K562 (cell line): ENCODE results near the gene PFKFB2. TPM values are rescaled to one million over a fixed set of nuclear protein-coding genes. Genes with fewer than 3 reads are reported as not detected.

ENCODE experiments used
- CBX2 ChIP-seq: fragments of 200-600 bp; sonication (generic); IDR thresholded peaks from one replicate; pipeline ENCODE4 v1.6.1; 2012; ENCODE audit warnings: mild to moderate bottlenecking, low read length, inconsistent platforms; ENCODE audit not compliant: insufficient read depth, poor library complexity, severe bottlenecking
- CC2D1A ChIP-seq: fragments of 450-650 bp; IDR thresholded peaks from 2 replicates; pipeline ENCODE4 v1.6.1; 2017; ENCODE audit warnings: mild to moderate bottlenecking
- HLTF ChIP-seq: fragments of 450-650 bp; IDR thresholded peaks from 2 replicates; pipeline ENCODE4 v1.6.1; 2016
- HMGN3 ChIP-seq: IDR thresholded peaks from 2 replicates; pipeline ENCODE4 v1.6.1; 2011; ENCODE audit warnings: borderline replicate concordance, low read depth, mild to moderate bottlenecking, mixed read lengths, low read length; ENCODE audit not compliant: insufficient read length; ENCODE audit errors: extremely low read depth
- L3MBTL2 ChIP-seq: fragments of 450-650 bp; IDR thresholded peaks from 2 replicates; pipeline ENCODE4 v1.6.1; 2016; ENCODE audit warnings: mild to moderate bottlenecking, moderate library complexity
- NFIX ChIP-seq: fragments of 250-450 bp; sonication (Bioruptor Pico); IDR thresholded peaks from 2 replicates; pipeline ENCODE4 v1.4.0; 2020; ENCODE audit warnings: low read depth, mild to moderate bottlenecking, moderate library complexity
- PKNOX1 ChIP-seq: fragments of 450-650 bp; IDR thresholded peaks from 2 replicates; pipeline ENCODE4 v1.6.1; 2016
- PML ChIP-seq: IDR thresholded peaks from 2 replicates; pipeline ENCODE4 v1.6.1; 2012; ENCODE audit warnings: low read length, inconsistent platforms
- POLR2B ChIP-seq: fragments of 450-650 bp; IDR thresholded peaks from 2 replicates; pipeline ENCODE4 v1.6.1; 2018; ENCODE audit warnings: low read depth; ENCODE audit not compliant: partially characterized antibody
- RBM25 ChIP-seq: fragments of 200-400 bp; formaldehyde crosslinking; IDR thresholded peaks from 2 replicates; pipeline ENCODE4 v1.6.1; 2018; ENCODE audit warnings: low read length, low read depth, moderate library complexity; ENCODE audit not compliant: severe bottlenecking
- RREB1 ChIP-seq: fragments of 250-450 bp; sonication (Bioruptor Pico); IDR thresholded peaks from 2 replicates; pipeline ENCODE4 v1.4.0; 2020
- TEAD2 ChIP-seq: fragments of 450-650 bp; IDR thresholded peaks from 2 replicates; pipeline ENCODE4 v1.6.1; 2016; ENCODE audit warnings: missing genetic modification characterization, control low read depth, missing compliant biosample characterization
- TSHZ1 ChIP-seq: fragments of 250-450 bp; sonication (Bioruptor Pico); IDR thresholded peaks from 2 replicates; pipeline ENCODE4 v1.4.0; 2020; ENCODE audit warnings: mild to moderate bottlenecking, moderate library complexity
- UBTF ChIP-seq, 2 experiments: IDR thresholded peaks; 2 replicates each; pipeline ENCODE4 v1.6.1; 2012; ENCODE audit warnings: improper control_type of control experiment in 2 of 2, low read depth in 2 of 2, low read length in 2 of 2, borderline replicate concordance in 1 of 2
- ZNF75A ChIP-seq: fragments of 450-650 bp; formaldehyde crosslinking; IDR thresholded peaks from 2 replicates; pipeline ENCODE4 v1.4.0; 2020; ENCODE audit warnings: mild to moderate bottlenecking
- ZNF76 ChIP-seq: fragments of 250-450 bp; sonication (Bioruptor Pico); IDR thresholded peaks from 2 replicates; pipeline ENCODE4 v1.4.0; 2020; ENCODE audit warnings: mild to moderate bottlenecking, moderate library complexity, borderline replicate concordance
- polyA plus RNA-seq, 8 experiments: library from polyadenylated mRNA; depleted of rRNA in 4 of 8; stranded (reverse) in 5 of 8; unstranded in 3 of 8; fragments of >200 nt; fragmentation: Nextera tagmentation in 2 of 8; fragmentation: Illumina TruSeq in 1 of 8; extraction: Ambion mirVana in 2 of 8; extraction: Trizol in 1 of 8; gene quantifications; 2 replicates each; pipeline versions ENCODE4 v1.2.1 to v1.2.3, GENCODE V29; 2011 to 2014; ENCODE audit warnings: inconsistent platforms in 1 of 8, missing spikeins in 1 of 8
- total RNA-seq, 7 experiments: library from RNA; depleted of rRNA in 6 of 7; stranded (reverse); fragments of >200 nt in 6 of 7; fragmentation: Illumina TruSeq in 2 of 7; extraction: Trizol in 2 of 7; gene quantifications; 2 replicates each; pipeline versions ENCODE4 v1.2.1 to v1.2.3, GENCODE V29; 2011 to 2021; ENCODE audit warnings: low replicate concordance in 1 of 7

Gene PFKFB2
- total and polyA plus RNA-seq, 9 of the 15 experiments (the other 6 are each of a cell fraction or from before 2014, with no cell fraction given): 6.9 to 26.0 (median 16.4) TPM

- no peak for TF ChIP-seq PML
- TF ChIP-seq NFIX (CRISPR knock-in tag): no peak
- no peak for TF ChIP-seq L3MBTL2
- TF ChIP-seq ZNF75A (CRISPR knock-in tag): no peak
- no peak for TF ChIP-seq HLTF
- TF ChIP-seq RBM25: no peak
- TF ChIP-seq HMGN3: no peak
- peak; percentile 51; the same call in 1 of the 2 replicates for TF ChIP-seq CC2D1A
- no peak for TF ChIP-seq TSHZ1 (CRISPR knock-in tag)
- TF ChIP-seq UBTF (IDR thresholded peaks at IDR 0.05; ENCODE audit: borderline replicate concordance in 1 of 2, low read depth in 2 of 2, low read length in 2 of 2): 0 out of 4 replicates have a peak, but pooled peaks of 1 of the 2 experiments have one; percentile 9
- TF ChIP-seq CBX2: no peak
- TF ChIP-seq TEAD2 (tag): no peak
- no peak for TF ChIP-seq RREB1 (CRISPR knock-in tag)
- no peak for TF ChIP-seq ZNF76 (CRISPR knock-in tag)
- no peak for TF ChIP-seq POLR2B
- 0 out of 2 replicates have a peak, but pooled peaks have one; percentile 7 for TF ChIP-seq PKNOX1
These were observed 3.1 kb upstream of the PFKFB2 start (continued) for GRCh38 chr1:207049974-207050391.
